ENCODE results near the gene C10orf67.

Gene C10orf67

GRCh38 chr10:23157239-23157681 is 187.3 kb downstream of the C10orf67 start:
- H3K27ac ChIP-seq: no peak overlapping the region
- TF ChIP-seq ZFX (IDR thresholded peaks at IDR 0.05; ENCODE audit: borderline replicate concordance): no peak
- no peak for TF ChIP-seq CTCF (IDR thresholded peaks at IDR 0.05)

- no peak overlapping the region for H3K27ac ChIP-seq
- no peak for TF ChIP-seq ZFX (IDR thresholded peaks at IDR 0.05; ENCODE audit: borderline replicate concordance)
- no peak for TF ChIP-seq CTCF (IDR thresholded peaks at IDR 0.05)
Observed at GRCh38 chr10:23156447-23157150, 188.0 kb downstream of the C10orf67 start.

- no peak overlapping the region for H3K27ac ChIP-seq
Observed at GRCh38 chr10:23155169-23155568, 189.4 kb downstream of the C10orf67 start.

More at GRCh38 chr10:23155169-23155568, 189.4 kb downstream of the C10orf67 start:
- TF ChIP-seq CTCF (IDR thresholded peaks at IDR 0.05): no peak
- TF ChIP-seq ZFX (IDR thresholded peaks at IDR 0.05; ENCODE audit: borderline replicate concordance): no peak
